ENCODE results near the gene SAP30L.
A peak's percentile ranks its signal among the peaks of the same experiment; 100 is the strongest.

SAP30L gene

DNA sequence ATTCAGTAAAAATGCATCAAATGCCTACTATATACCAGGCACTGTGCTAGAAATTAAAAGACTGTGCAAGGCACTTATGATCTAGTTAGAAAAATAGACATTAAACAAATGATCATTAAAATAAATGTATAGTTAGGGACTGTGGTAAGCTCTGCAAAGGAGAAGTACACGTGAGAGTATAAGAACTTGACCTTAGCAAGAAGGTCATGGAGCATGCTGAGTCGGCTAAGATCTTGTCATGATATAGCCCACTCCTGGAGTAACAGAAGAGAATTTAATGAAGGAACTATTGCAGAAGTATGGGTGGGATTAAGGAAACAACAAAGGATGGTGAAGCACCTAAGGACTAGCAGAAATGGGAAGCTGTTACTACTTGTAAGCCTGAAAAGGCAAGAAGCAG, 23.5 kb upstream of the SAP30L start:
- peak; percentile 37 for DNase-seq

DNA sequence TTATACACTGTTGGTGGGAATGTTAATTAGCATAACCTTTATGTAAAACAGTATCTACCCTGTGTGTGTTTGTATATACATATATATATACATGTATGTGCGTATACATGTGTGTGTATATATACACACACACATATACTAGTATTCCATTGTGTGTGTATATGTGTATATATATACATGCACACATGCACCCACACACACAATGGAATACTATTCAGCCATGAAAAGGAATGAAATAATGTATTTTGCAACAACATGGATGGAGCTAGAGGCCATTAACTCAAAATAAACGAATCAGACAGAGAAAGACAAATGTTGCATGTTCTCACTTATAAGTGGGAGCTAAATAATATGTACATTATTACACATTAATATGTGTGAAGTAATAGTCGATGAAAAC, 17.6 kb upstream of the SAP30L start:
- DNase-seq = no peak

DNA sequence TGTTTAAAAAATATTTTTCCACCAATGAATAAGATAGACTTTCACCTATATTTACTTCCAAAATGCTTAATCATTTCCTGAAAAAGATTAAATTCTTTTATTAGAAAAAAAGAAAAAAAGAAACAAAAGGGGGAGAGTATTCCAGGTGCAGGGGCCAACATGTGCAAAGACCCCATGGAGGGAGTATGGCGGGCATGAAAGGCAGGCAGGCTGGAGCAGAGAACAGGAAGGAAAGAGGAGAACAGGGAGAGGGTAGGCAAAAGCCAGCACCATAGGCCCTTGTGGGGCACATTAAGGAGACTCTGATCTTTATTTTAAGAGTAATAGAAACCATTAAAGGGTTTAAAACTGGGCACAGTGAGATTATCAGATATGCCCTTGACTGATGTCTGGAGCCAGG, 16.5 kb upstream of the SAP30L start:
- no peak for DNase-seq

DNA sequence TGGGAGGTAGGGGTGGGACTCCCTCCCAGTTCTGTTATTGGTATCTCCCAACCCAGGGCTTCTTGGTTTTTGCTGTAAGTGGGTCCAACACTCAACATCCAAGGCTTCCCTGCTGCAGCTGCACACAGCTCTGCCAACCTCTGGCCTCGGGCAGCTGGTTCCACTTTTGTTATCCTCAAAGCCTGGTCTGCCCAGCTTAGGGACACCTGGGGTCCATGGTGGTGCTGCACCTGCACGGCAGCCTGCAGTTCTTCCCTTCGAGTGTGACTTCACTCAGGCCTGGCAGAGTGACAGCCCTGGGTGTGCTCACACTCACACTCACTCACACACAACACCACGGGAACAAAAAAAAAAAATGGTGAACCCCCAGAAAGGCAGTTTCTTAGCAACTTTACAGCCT, 15.3 kb upstream of the SAP30L start:
- DNase-seq = no peak

DNA sequence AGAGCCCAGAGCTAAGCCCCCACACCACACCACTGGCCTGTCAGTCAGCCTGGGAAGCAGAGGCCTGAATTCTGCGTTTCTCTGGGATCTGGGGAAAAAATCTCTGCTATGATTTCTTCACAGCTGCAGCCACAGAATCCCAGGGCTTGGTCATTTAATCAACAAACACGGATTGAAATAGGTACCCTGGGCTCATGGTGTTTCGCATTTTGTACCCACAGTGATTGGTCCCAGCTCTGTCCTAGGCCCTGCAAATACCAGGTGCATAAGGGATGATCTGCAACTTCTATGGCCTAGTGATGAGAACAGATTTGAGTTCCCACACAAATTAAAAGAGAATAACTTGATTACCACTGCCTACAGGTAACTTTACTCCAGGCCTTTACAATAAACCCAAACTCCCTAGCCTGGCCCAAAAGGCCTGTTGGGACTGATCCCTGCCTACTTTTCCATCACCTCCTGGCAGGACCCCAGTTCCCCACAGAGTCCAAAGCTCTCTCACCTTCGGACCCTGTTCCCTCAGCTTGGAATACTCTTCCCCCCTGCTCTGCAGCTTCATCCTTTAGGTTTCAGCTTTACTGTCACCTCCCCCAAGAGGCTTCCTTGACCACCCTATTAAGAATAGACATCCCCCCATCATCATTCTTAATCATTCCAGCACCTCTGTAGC, 14.7 kb upstream of the SAP30L start:
- DNase-seq = no peak

DNA sequence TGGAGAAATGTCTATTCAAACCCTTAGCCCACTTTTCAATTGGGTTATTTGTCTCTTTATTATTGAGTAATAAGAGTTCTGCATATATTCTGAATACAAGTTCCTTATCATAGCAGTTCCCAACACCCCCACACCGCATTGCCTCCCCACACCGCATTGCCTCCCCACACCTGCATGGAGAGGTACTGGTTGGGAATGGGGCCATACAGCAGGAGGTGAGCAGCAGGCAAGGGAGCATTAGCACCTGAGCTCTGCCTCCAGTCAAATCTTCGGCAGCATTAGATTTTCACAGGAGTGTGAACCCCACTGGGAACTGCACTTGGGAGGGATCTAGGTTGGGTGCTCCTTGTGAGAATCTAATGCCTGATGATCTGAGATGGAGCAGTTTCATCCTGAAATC, 10.6 kb upstream of the SAP30L start:
- no peak for DNase-seq

DNA sequence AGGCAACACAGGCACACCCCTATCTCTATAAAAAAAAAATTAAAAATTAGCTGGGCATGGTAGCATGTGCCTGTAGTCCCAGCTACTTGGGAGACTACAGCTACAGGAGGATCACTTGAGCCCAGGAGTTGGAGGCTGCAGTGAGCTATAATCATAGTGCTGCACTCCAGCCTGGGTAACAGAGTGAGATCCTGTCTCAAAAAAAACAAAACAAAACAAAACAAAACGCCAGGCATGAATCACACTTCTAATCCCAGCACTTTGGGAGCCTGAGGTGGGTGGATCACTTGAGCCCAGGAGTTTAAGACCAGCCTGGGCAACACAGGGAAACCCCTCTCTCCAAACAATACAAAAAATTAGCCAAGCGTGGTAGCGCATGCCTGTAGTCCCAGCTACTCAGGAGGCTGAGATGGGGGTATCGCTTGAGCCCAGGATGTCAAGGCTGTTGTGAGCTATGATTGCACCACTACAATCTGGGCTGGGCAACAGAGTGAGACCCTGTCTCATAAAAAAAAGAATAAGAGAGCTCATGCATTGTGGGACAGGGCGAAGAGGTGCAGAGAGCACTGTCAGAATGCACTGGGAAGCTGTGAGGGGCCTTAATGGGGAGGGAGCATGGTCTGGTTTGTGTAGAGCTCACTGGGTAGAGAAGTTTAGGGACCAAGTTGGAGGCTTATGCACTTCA, 8.4 kb upstream of the SAP30L start:
- no peak for DNase-seq

DNA sequence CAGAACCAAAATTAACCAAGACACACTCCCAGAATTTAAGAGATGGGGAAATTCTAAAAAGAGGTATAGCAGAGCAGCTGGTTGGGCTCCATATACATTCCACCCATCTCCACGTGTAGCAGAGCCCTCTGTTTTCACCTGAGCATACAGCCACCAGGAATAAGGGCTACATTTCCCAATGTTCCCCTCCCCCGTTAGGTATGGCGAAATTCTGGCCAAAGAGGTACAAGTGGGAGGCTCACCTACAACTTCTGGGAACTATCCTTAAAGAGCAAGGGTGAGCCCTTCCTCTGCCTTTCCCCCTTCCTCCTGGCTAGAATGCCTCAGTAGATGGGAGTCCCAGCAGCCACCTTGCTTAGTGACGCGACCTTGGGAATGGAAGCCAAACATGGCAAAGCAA, 5.3 kb upstream of the SAP30L start:
- no peak for DNase-seq

DNA sequence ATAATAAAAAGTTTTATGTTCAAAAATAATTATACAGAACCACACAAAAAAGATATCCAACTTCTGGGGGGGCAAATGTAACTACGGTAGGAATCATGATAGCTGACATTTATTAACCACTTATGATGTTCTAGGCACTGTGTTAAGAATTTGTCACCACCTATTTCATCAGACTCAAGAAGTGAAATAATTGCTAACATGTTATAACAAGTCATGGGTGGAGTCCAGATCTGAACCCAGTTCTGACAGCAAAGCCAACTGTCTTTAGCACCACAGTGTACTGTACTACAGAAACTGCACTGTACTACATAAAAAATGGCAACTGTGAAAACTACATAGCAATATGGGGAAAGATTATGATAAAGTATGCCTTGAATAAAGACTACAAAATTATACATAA, 3.0 kb upstream of the SAP30L start:
- no peak for DNase-seq

DNA sequence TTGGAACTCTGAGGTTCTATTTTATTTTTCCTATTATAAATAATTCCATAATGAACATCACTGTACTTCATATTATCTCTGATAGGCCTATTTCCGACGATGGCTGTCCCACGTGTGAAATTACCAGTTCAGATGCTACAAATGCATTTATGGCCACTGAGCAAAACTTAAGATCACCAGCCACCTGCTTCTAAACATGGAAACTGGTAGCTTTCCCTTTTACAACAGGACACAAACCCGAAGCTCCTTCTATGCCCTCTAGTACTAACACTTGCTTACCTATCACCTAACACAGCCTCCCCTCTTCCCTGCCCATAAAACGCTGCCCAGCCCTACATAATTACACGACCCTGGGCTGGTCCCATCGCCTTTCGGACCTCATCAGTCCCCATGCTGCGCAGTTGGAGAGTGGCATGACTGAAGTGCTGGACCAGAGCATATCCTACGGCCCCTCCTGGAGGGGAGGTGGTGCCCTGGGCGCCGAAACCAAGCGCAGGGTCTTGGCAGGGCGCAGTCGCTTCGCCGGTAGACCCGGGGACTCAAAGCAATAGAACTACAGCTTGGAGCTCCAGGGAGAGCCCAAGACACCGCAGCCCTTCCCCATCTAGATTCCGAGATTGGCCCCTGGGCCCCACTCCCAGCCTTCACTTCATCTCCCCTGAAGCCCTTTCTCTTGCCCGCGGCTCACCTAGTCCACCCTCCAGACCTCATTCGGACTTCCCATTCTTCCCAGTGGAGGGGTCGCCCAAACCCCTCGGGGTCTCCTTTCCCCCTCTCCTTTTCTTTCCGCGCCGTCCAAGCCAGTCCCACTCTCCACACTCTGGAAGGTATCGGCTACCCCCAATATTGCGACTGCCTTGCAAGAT, 1.0 kb upstream of the SAP30L start:
- peak; percentile 63 for DNase-seq

DNA sequence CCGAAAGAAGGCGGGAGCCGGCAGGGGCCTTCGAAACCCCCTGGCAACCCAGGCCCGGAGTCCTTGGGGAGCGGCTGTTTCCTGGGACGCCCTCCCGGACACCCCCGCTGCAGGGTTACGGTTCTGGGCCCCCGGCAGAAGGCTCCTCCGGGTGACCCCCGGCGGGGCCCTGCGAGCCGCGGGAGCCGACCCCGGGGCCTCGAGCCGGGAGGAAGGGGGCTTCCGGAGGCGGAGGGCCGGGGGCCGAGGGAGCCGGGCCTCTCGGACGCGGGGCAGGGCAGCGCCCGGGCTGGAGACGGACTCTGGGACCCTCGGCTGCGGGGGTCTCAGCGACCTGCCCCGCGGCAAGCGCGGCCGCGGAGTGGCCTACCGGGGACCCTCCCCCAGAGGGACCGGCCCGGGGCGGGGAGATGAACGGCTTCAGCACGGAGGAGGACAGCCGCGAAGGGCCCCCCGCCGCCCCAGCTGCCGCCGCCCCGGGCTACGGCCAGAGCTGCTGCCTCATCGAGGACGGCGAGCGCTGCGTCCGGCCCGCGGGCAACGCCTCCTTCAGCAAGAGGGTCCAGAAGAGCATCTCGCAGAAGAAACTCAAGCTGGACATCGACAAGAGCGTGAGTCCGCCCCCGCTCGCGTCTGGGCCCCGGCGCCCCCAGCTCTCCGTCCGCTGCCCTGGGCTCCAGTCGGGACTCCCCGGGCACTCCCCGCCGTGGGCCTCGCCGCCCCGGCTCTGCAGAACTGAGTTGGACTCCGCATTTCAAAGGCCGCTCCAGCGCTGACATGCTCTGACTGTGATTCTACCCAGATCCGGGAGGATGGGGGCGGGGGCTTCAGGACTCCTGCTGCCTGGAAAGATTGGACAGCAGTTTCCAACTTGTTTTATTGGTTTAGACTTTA, 645 bp downstream of the SAP30L start:
- DNase-seq = peak; percentile 44

DNA sequence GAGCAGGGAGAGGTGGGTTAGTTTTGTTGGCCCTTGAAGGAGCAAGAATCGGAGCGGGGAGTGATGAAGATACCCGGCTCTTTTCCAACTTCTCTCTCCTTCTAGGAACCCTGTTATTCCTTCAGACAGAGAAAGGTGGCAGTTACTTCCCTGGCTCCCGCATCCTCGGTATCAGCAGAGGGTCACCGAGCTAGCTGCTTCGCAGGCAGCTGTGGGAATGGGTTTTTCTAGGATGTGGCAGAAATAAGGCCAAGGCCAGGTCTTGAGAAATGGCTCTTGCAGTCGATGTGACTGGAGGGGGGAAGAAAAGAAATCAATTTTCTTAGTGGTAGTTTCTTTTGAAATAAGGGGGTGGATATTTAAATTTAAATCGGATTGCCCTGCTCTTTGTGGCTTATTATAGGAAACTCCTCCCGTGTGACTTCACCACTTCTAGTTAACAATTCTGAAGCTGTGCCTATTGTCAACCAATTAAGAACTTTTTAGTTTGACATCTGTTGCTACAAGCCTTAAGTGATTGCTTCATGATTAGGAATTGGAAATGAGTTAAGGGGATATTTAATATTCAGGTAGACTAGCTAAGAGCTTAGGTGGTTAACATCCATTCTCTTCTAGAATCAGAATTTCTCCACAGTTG, 1.4 kb downstream of the SAP30L start:
- DNase-seq = no peak

DNA sequence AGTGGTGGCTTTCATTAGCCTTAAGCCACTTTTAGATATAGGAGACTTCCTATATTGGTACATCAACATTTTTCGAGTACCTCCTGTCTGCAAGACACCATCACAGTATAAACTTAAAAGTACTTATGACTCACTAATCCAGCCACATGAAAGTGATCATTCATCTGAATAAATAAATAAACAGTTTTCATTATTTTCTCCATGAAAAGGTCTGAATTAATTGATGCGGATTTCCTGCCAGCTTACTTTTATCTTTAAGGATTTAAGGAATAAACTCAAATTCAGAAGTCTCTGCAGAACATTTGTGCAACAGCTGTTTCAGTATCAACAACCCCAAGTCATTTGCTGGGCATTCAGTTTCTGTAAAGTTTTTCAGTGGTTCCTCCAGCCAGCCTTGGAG, 4.0 kb downstream of the SAP30L start:
- no peak for DNase-seq

DNA sequence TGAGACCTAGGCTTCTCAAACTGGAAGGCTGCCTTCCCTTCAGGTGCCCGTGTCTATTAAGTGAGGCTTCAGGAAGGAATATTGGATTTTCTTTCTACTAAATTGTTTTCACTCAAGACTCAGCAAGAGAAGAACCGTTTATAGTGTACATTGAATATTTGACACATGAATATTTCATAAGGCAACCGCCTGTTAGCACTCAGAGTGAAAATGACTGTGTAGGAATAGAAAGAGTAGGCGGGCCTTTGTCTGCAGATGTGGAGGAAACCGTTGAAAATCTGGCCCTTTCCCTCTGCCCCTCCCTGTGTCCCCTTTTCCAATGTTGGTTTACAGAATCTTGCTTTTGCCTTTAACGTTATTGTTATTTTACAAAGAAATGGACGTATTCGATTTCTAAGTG, 6.2 kb downstream of the SAP30L start:
- no peak for DNase-seq

DNA sequence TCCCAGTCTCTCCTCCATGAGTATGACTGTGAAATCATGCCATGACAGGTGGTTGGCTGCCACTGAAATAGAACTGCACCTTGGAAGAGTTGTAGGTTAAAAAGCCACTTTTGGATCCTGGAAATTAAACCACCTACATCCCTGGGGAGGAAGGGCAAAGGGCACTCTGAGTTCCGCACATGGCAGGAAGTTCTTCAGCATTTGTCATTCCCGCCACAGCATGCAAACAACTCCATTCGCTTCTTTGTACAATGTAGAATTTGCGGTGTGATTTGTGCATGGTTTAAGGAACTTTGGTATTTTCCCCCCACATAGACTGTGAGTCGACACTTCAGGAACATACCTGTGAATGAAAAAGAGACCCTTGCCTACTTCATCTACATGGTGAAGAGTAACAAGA, 9.8 kb downstream of the SAP30L start:
- DNase-seq = no peak

DNA sequence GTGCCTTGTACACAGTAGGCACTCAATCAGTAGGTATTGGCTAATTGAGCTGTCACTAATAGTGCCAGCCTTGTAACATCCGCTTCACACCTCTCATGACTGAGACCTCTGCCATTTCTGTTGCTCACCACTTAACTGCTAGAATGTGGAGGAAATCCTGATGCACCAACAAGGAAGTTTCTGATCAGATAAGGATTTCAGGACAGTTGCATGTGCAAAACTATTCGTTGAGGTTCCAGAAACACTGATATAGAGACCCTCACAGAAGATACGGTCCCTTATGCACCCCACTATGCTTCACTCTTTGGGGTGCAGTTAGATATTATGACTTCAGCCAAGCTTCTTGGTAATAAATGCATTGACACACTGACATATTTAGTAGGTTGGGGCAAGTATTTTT, 10.7 kb downstream of the SAP30L start:
- DNase-seq = peak; percentile 5

DNA sequence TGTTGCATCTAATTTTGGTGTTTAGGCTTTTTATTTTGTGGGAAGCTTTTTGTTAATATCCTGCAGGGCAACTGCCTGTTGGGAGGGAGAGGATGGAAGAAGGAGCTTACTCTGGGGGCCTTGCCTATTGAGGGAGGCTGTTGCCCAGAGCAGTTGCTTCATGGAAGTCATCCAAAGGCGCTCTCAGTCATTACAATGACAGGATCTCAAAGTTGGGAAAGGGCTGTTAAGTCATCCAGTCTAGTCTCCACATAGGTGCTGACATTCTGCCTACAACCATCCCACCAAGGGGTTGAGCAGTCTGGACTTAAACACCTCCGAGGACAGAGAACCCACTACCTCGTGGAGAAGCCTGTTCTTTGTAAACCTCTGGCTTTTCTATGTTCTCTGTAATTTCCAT, 13.2 kb downstream of the SAP30L start:
- DNase-seq = no peak

DNA sequence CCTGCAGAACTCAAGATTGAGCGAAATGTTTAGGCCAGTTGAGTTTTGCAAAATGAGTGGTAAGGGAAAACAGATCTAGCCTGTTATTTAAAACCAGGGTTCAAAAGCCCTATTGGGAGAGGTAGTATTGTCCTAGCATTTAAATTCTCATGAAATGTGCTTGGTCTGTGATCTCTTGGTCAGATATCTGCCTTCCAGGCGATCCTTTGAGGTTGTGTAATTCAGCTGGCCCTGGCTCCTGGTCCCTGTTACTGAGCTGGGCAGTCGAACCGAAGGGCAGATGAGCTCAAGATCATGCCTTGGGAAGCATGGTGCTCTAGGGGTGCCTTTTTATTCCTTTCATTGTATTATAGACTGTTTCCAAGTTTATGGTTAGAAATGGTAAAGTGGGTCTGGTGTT, 14.4 kb downstream of the SAP30L start:
- DNase-seq = no peak

DNA sequence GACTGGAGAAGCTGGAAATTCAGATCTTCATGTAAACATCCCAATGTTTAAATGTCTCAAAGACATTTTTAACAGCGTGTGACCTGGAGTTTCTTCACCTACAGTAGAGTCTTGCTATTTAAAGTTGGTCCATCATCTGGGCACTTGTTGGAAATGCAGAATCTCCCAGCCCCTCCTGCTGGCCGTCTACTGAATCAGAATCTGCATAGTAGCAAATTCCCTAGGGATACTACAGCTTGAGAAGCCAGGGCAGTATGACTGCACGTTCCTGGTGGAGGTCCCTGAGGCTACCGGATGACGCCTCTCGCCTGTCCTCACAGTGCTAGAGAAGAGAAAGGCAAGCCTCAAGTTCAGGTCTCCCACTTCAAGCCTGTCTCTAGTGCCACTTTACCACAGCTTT, 15.7 kb downstream of the SAP30L start:
- DNase-seq = no peak

DNA sequence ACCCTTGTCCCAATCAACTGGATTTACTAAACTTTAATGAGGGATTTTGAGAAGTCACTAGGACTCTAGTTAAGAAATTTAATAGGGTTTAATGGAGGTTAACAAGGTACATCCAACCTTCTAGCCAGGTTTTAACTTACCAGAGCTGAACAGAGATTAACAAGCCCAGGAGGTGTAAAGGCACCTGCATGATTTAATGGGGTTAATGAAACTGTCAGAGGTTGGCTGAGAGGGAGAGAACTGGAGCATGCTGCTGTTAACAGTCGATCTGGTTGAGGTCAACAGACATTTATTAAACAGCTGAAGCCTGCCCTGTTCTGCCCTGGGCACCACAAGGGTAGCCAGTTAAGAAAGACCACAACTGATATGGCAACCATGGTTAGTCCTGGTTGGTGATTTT, 18.6 kb downstream of the SAP30L start:
- DNase-seq = no peak

DNA sequence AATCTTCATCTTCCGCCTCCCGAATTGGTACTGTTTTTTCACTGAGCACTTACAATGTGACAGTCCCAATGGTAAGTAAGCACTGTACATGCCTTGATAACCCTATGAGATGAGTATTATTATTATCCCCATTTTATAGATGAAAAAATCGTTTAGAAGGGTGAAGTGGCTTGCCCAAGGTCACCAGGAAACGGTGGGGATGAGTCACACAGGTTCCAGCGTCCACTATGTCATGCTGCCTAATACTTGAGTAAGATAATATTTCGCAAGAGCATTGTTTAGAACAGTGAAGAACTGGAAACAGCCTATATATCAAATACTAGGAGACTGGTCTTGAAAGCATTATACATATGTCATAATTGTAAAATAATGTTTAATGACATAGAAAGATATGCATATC, 19.4 kb downstream of the SAP30L start:
- DNase-seq = peak; percentile 56

DNA sequence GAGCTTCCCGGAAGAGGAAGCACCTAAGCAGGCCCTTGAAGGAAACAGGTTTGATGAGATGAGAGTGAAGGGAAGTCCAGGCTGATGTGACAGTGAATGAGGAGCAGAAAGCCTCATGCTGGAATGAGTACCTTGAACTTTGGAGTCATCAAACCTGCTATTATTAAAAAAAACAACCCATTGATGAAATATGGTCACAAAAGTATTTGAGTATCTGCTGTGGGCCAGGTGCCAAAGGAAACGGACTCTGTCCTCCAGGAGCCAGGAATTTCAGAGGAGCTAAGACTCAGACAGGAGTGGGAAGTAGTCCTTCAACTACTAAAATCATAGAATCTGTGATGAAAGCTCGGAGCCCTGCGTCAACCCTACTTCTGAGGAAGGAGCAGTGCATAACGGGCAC, 20.4 kb downstream of the SAP30L start:
- no peak for DNase-seq

DNA sequence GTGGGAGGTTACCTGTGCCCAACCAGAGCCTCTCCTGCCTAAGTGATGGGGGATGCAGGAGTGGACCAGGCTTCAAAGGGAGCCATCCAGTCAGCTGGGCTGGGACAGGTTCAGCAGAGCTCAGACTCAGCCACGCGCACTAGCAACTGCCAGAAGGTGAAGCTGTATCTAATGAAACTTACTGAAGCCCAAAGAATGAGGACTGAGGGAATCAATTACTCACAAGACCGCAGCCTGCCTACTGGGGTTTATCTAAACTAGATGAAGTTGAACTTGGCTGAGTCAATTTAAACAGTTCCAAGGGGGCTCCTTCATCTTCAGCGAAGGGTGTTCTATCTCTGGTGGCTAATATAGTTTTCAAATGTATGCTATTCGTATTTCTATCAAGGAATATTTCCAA, 20.9 kb downstream of the SAP30L start:
- no peak for DNase-seq
